Posterior vena cava (tissue), 2 donors: Measurements from ENCODE around the gene TACC2. TPM values are rescaled to one million over a fixed set of nuclear protein-coding genes. Genes with fewer than 3 reads are reported as not detected.
"Not testable (repeated sequence)": the region's sequence is repeated elsewhere in the genome, so short reads cannot be mapped to it uniquely, and the experiment has no call there.

Experiments
- DNase-seq: peaks from one replicate; pipeline ENCODE4 v3.0.0-alpha.2; 2020; ENCODE audit warnings: low spot score
- intact Hi-C, 2 donors: fragments of 100-400 bp; cut with DNase I; formaldehyde crosslinking; loops; one replicate each; pipeline versions ENCODE4 v1.14.1 to v1.14.2; 2022 to 2023
- total RNA-seq, 2 donors: library from RNA; stranded (reverse); fragmentation: NEBNext Ultra II Directional; extraction: Animal tissue kit (Norgen Biotek cat#: 25700); gene quantifications; one replicate each; pipeline ENCODE4 v1.2.1, GENCODE V29; 2021
- donor health status: DM: yes; HTN: yes; CAD: no.
- donor health status: DM: yes; HTN: yes; CAD: no.

Gene TACC2
- total RNA-seq, 2 donors from 2014 or later, result 54.6 to 75.8 TPM

DNA sequence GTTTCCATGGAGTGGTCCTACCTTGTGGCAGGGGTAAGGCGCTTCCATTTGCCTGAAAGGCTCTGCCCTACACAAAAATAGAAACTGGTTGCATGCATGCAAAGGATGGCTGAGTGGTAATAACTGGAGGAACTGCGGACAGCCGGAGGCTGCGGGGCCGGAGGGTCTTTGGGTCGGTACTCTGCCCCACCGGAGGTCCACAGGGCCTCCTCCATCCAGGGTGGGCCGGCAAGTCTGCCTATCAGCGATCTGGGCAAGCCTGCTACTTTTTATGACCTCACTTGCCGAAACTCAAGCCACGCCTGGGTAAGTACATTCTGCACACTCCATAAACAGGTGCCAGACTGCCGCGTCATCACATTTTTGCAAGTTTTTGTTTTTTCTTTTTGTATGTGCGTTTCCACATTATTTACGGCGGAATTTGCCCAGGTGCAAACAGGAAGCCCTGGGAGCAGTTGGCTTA lies 30.0 kb downstream of the TACC2 start:
- intact Hi-C loops, result no loop called here
- no peak for DNase-seq

DNA sequence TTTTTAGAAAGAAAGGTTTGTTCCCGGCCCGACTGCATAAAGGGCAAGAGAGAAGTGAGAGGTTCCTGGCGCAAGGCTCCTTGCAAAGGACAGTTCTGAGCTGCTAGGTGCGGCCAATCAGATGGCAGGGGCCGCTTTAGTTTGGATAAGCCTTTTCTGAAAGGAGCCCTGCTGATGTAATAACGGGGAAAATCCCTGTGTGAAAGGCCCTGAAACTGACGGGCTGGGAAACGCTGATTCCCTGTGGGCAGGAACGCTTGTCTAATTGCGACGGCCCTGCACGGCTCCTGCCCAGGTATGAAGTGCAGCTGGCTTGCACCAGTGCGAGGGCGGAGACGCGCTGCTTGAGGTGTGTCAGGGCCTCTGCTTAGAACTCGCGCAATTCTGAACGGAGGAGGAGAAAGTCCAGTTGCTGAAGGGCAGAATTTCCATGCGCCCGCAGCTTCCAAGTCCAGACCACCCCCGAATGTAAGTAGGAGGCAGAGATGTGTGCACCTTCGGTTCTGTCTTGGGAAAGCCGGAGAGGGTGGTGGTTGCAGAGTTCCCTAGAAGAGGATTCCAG lies 30.5 kb downstream of the TACC2 start:
- intact Hi-C loops, result no loop called here
- no peak for DNase-seq

DNA sequence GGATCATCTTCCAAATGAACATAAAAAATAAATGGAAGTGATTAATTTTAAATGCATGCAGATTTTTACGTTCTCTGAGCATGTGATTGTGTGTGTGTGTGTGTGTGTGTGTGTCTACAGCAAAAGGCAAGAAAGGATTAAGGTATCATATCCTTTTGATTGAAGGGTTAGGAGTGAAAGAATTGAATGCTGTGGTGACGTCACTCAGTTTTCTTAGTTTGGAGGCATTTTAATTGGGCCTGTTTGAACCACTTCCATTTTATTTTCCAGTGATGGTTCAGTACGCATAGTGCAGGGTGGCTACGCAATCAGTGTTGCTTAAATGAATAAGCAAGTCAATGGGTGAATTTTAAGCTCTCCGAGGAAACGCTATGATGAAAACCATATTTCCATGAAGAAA lies 31.3 kb downstream of the TACC2 start:
- no peak for DNase-seq
- intact Hi-C loops, result loop anchor here in 1 of 2 donors (5.0 kb wide), 1 partner anchor 997 kb away; no protein-coding TSS in a partner anchor

DNA sequence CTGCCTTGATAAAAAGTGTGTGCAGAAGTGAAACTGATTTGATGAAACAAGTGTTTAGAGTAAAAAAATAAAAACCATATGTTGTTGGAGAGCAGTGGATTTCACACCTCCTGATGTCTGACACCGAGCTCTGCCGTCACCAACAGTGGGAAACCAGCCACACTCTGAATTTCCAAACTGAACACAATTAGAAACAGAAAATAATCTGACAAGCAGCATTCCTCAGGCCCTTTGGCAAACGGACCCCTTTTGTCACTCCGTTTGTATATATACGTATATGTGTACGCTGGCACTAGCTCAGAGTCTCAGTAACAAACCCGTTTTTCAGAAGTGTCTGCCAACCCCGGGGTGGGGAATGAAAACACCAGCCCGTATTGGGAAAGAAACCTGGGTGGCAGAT lies 32.4 kb downstream of the TACC2 start:
- intact Hi-C loops, result loop anchor here in 1 of 2 donors (5.0 kb wide), 1 partner anchor 996 kb away; no protein-coding TSS in a partner anchor
- no peak for DNase-seq

DNA sequence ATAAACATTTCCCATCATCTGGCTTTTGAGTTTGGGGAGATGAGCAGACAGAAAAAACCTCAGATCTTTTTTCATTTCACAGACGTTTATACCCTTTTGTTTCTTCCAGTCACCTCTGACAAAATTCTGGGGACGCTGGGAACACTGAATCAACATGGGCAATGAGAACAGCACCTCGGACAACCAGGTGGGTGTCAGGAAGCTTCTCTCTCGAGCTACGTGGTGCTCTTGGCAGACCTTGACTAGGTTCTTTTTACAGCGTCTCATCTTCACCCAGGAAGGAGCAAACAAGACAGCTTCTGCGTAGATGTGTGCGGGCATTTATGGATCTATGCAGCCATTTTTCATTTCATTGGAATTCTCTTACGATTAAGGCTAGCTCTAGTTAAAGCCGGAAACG lies 32.9 kb downstream of the TACC2 start:
- intact Hi-C loops, result loop anchor here in 1 of 2 donors (5.0 kb wide), 1 partner anchor 995 kb away; no protein-coding TSS in a partner anchor
- DNase-seq, result no peak

DNA sequence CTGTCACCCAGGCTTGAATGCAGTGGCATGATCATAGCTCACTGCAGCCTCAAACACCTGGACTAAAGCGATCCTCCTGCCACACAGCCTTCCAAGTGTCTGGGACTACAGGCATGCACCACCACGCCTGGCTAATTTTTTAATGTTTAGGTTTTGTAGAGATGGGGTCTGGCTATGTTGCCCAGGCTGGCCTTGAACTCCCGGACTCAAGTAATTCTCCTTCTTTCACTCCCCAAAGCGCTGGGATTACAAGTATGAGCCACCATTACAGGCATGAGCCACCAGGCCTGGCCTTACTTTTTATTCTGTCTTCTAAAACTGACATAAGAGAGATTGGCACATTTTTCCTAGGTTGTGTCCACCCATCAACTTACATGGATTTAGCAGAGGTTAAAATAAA lies 33.3 kb downstream of the TACC2 start:
- no peak for DNase-seq
- intact Hi-C loops, result loop anchor here in 1 of 2 donors (5.0 kb wide), 1 partner anchor 995 kb away; no protein-coding TSS in a partner anchor

DNA sequence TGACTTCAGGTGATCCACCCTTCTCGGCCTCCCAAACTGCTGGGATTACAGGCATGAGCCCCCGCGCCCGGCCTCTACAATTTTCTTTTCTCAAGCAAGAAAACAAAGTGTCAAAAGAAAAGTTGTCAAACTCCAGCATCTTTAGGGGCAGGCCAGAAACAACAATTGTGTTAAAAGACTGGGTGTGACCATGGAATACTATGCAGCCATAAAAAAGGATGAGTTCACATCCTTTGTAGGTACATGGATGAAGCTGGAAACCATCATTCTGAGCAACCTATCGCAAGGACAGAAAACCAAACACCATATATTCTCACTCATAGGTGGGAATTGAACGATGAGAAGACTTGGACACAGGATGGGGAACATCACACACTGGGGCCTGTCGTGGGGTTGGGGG lies 34.3 kb downstream of the TACC2 start:
- intact Hi-C loops, result loop anchor here in 1 of 2 donors (5.0 kb wide), 1 partner anchor 994 kb away; no protein-coding TSS in a partner anchor

DNA sequence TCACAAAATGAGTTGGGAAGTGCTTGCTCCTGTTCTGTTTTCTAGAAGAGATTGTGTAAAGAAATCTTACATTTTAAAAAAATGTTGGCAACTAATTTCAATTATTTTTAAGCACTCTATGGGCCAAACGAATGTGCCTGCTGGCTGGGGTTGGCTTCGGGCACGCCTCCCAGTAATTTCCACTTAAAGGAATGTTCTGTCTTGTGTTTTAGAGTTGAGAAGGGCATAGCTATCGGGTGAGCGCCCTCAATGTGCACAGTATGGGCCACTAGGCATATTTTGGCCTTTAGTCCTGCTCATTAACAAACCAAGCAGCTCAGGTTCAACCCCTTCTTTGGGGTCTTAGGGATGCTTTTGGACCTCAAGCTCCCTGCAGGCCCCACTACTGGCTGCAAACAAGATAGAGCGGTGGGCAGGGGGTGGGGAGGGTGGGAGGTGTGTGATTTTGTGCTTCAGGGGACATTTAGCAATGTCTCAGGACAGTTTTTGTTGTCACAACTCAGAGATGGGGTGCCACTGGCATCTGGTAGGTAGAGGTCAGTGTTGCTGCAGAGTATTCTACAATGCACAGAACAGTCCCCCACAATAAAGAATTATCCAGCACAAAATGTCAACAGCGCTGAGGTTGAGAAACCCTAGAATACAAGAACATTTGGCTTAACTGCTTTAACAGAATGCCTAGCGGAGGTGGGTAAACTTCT lies 40.7 kb downstream of the TACC2 start:
- intact Hi-C loops, result no loop called here
- DNase-seq, result no peak

More for the DNA sequence above, 34.3 kb downstream of the TACC2 start:
- not testable (repeated sequence) for DNase-seq

DNA sequence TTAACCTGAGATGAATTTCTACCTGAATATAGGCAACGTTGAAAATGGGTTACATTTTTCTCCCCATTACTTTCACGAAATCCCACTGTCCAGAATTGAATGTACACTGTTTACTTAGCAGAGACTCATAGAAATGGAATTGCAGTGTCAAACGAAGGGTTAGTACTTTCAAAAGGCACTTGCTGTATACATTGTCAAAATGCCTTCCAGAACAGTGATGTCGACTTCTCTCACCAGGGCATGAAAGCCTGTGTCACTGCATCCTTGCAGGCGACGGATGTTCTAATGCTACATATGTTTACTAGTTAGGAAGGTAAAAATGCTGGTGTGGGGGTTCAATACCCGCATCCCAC lies 41.2 kb downstream of the TACC2 start:
- DNase-seq, result no peak
- intact Hi-C loops, result no loop called here

DNA sequence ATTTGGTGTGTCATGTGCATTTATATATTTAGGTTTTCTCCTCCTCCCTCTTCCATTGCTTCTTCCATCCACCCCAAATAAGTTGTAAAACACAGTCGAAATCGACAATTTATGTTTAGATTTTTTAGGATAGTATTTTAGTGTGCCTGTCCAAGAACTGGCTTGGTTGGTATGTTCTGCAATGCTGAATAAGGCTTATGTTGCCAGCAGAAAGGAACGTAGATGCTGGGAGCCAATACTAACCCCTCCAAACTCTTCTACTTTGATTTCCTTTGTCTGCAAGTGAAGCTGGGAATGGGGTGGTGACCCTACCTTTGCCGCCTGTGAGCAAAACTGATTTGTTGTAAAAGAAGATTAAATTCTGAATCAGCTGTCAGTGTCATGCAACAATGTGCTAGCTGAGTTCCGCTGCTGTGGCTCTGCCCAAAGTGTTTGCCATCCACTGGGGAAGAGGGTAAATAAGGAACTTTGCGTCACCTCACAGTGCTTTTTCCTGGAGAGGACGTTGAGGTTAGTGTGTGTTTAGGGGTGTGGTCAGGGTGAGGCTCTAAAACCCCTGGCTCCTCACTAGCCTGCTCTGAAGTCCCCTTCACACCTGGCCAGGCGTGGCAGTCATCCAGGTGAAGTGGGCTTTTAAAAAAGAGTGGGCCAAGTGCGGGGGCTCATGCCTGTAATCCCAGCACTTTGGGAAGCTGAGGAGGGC lies 44.4 kb downstream of the TACC2 start:
- intact Hi-C loops, result no loop called here
- DNase-seq, result no peak

DNA sequence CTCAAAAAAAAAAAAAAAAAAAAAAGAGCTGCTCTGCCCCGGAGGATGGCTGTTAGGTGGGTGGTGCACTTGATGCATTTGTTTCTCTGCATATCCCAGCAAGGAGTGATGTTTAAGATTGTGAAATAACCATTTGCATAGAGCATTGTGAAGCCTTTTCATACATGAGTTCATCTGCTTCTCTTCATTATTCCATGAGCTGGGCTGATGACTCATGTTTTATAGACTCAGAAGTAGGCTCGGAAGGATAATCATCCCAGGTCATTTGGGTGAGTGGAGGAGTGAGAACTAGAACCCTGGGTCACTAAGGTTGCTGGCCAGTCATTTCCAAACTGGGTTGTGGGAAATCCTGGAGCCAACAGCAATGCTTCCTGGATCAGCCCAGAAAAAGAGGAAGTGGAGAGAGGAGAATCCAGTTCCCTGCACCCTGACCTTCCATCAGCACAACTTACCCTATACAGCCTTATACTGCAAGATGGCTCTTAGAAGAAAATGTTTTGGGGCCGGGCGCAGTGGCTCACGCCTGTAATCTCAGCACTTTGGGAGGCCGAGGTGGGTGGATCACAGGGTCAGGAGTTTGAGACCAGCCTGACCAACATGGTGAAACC lies 45.3 kb downstream of the TACC2 start:
- intact Hi-C loops, result no loop called here

DNA sequence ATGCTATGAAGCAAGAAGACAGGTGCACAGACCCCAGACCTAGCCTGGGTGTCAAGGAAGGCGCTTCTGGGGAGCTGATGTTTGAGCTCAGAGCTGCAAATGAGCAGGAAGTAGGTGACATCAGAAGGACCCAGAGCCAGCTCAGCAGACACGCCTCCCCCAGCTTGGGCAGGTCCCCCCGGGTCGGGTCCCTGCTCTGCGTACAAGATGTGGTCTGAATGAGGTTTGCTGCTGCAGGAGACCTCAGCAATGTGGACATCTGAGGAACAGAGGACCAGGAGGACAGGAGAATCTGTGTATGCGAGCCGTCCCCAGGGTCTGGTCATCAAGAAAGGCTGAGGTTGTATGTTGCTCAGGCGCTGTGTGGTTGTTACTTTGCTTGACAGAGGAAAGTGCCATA lies 51.8 kb downstream of the TACC2 start:
- intact Hi-C loops, result loop anchor here in 1 of 2 donors (5.0 kb wide), 1 partner anchor 48 kb away; no protein-coding TSS in a partner anchor
- DNase-seq, result peak; percentile 58

More for the DNA sequence above, 45.3 kb downstream of the TACC2 start:
- no peak for DNase-seq

DNA sequence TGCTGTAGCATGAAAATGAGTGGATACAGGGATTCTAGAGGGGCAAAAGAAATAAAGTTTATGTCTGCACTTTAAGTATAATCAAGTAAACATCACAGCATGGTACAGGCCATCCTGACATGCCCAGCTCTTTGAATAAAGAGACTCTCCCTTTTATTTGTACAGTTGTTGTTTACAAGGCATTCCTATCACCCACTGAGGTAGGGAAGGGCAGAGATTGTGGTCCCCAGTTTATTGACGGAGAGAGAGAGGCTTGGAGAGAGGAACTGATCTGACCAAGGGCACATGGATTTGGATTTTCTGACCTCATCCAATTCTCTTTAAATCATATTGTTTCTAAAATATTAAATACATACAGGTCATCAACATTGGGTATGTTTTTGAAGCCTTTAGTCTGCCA lies 53.9 kb downstream of the TACC2 start:
- no peak for DNase-seq
- intact Hi-C loops, result loop anchor here in 1 of 2 donors (5.0 kb wide), 1 partner anchor 51 kb away; no protein-coding TSS in a partner anchor

DNA sequence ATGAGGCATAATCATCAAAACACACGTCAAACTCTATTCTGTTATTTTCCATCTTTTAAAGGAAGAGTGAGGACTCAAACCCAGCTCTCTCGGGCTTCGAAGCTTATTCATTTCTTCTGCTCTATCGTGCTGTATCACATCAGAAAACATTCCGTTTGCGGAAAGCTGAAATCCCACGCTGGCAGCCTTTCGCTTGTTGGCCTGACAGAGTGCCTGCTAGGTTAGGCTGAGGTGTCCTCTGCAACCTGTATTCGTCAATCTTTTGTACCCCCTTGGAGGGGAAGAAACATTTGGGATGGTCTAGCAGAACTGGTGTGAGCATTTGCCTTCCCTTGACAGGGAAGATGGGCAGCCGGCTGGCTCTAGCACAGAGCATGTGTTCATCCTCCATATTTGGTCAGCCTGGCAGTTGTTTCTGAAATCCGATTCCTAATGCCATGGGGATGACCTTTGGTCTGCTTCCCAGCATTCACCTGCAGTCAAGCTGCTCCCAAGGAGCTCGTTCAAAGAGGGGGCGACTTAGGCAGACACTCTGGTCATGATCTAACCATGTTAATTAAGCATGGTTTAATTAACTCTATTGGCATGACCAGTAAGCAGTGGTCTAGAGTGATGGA lies 55.2 kb downstream of the TACC2 start:
- DNase-seq, result peak; percentile 58
- intact Hi-C loops, result loop anchor here in 1 of 2 donors (5.0 kb wide), 1 partner anchor 52 kb away; no protein-coding TSS in a partner anchor

DNA sequence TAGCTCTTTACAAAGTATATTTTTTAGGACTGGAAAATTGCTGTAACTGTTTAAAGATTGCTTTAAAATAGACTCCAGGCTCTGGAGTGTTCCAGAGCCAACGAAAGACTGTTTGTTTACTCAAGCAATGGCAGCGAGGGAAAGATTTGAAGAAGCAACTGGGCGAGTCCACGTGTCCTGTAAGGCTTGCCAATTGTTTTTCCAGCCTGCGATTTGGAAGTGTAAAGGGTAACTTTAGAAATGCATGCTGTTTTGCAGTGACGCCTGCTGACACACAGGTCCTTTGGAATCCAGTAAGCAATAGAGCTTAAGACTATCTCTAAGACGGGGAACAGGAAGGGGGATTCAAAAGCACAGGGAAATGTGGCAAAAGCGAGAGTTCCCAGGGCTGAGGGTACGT lies 55.8 kb downstream of the TACC2 start:
- DNase-seq, result peak; percentile 56
- intact Hi-C loops, result loop anchor here in 1 of 2 donors (5.0 kb wide), 1 partner anchor 52 kb away; no protein-coding TSS in a partner anchor

DNA sequence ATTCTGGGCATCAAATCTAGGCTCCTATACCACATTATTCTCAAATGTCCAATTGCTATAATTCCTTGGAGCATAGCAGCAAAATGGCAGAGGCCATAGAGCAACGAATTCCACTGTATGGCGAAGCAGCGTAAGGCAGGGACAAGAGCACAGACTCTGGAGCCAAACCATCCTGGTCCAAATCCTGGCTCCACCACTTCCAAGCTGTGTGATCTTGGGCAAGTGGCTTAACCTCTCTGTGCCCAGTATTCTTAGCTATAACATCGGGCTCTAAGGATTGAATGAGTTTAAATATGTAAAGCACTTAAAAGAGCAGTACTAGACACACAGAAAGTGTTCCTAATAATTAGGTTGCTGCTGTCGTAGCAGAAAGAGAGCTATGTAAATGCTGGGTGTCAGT lies 56.2 kb downstream of the TACC2 start:
- intact Hi-C loops, result no loop called here
- DNase-seq, result peak; percentile 2

DNA sequence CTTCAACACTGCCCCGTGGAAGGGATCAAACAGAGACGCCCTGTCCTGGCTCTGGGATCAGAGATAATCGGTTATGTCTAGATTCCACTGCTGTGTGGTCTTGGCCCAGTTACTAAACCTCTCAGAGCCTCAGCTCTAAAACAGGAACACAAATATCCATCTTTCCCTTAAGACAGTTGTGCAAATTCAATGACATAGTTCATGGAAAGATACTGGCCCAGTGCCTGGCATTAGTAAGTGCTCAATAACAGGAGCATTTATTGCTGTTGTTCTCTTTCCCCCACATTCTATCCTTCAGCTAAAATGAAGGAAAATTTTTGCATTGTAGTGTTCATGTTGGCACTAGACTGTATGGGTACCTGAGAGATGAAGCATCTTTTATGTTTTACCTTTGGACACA lies 58.6 kb downstream of the TACC2 start:
- no peak for DNase-seq
- intact Hi-C loops, result no loop called here

DNA sequence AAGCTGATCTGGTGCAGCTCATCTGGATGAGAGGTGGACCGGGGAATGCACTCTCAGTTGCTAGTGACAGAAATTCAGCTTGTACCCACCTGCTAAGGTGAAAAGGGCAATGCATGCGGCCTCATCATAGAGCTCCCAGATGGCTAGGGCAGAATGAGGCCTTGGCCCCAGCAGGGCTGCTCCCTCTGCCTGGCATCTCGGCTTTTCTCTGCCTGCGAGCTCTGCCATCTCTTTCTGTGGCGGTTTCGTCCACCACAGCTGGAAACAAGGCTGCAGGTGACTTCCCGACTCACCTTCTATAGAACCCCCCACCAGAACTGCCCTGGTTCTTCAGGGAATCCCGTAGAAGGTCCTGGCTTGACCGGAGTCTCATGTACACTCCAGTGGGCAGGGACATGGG lies 60.1 kb downstream of the TACC2 start:
- peak; percentile 65 for DNase-seq
- intact Hi-C loops, result no loop called here

DNA sequence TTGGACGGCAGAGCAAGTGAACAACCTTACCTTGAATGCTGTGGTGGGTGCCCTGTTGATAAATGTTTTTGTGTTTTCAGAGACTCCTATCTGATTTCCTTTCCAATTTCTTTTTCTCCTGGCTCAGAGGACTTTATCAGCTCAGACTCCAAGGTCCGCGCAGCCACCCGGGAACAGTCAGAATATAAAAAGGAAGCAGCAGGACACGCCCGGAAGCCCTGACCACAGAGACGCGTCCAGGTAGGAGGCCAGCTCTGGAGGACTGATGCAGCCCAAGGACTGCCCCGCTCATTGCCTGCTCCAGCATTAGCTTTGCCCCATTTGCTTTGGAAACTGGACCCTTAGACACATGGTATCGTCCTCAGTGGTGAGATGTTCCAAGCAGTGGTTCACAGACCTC lies 61.3 kb downstream of the TACC2 start:
- intact Hi-C loops, result loop anchor here in 1 of 2 donors (5.0 kb wide), 1 partner anchor 62 kb away; no protein-coding TSS in a partner anchor
- peak; percentile 60 for DNase-seq
